Keratinocyte (primary cell): Measurements from ENCODE around the gene SYNGR1.

Source experiments
- EZH2 ChIP-seq: IDR thresholded peaks from one replicate; pipeline ENCODE4 v1.6.1; 2012; ENCODE audit warnings: inconsistent platforms, mild to moderate bottlenecking, low read length, moderate library complexity
- TF ChIP-seq, protein P1 (sequence below), 3 experiments: IDR thresholded peaks in 1 of 3; conservative IDR thresholded peaks in 1 of 3; optimal IDR thresholded peaks in 1 of 3; 2 replicates in 2 of 3; 3 replicates in 1 of 3; pipeline versions ENCODE3 to v1.5.1; 2011; ENCODE audit warnings: low read length in 3 of 3, mild to moderate bottlenecking in 3 of 3, moderate library complexity in 2 of 3, control low read depth in 1 of 3, inconsistent platforms in 1 of 3; ENCODE audit not compliant: insufficient read depth in 2 of 3; ENCODE audit errors: extremely low read depth in 1 of 3

DNA sequence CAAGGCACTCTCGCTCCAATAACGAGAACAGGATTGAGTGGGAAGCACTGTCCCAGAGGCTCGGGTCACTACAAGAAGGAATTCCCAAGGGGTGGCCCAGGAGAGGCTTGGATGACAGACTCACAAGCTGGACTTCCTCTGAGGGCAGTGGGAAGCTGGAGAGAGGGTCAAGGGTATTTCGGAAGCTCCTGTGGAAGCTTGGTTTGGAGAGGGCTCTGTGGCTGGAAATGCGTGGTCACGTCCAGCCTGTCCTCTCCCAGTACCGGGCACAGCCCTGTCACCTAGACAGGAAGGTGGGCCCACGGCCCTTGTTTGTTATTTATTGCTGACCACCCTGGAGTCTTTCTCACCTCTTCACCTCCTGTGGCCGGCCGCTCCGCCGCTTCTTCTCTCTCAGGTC lies 5.3 kb downstream of the SYNGR1 start:
- TF ChIP-seq, protein P1, sequence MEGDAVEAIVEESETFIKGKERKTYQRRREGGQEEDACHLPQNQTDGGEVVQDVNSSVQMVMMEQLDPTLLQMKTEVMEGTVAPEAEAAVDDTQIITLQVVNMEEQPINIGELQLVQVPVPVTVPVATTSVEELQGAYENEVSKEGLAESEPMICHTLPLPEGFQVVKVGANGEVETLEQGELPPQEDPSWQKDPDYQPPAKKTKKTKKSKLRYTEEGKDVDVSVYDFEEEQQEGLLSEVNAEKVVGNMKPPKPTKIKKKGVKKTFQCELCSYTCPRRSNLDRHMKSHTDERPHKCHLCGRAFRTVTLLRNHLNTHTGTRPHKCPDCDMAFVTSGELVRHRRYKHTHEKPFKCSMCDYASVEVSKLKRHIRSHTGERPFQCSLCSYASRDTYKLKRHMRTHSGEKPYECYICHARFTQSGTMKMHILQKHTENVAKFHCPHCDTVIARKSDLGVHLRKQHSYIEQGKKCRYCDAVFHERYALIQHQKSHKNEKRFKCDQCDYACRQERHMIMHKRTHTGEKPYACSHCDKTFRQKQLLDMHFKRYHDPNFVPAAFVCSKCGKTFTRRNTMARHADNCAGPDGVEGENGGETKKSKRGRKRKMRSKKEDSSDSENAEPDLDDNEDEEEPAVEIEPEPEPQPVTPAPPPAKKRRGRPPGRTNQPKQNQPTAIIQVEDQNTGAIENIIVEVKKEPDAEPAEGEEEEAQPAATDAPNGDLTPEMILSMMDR (optimal IDR thresholded peaks at IDR 0.05 in 1 of 3, IDR thresholded peaks at IDR 0.05 in 1 of 3, conservative IDR thresholded peaks at IDR 0.05 in 1 of 3; ENCODE audit: extremely low read depth in 1 of 3, insufficient read depth in 2 of 3, low read length in 3 of 3) = no peak
- no peak for TF ChIP-seq EZH2
